HK-2 (cell line): ENCODE data around the gene KIF21A.

ENCODE experiments used
- DNase-seq: peaks from one replicate; pipeline ENCODE4 v3.0.0-alpha.2; 2018; ENCODE audit not compliant: unreplicated experiment

The KIF21A gene

DNA sequence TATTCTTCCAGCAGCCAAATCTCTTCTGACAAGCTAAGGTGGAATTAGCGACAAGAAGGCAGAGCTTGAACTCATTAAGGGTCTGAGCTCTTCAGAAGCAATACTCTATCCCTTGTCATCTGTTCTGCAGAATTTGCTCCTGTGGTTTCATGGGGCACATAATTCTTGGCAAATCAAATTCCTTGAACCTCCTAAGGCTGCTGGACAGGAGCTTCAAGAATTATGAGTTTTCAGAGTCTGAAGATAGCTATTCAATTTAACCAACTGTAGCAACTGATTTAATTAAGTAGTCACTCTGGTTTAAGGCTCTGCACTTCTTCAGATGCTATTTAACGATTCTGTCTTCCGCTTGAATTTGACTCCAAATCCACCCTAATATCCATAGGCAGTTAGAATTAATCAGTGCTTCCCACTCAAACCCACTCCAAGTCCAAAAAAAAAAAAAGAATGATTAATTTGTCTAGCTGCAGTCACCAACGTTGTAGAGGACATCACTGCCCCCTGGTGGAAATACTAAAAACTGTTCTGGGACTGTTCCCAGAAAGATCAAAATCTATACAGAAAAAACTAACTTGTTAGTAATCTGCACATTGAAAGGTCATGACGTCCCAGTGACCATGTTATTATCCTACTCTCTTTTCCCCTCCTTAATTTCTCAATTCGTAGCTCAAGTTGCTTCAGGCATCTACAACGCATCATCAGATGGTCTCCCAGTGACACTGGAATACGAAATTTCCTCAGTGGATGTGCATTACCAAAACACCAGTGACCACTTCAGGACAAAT lies 169.9 kb downstream of the KIF21A start:
- peak; percentile 26 for DNase-seq

GRCh38 chr12:39269492-39269891 lies 173.4 kb downstream of the KIF21A start:
- no peak for DNase-seq

DNA sequence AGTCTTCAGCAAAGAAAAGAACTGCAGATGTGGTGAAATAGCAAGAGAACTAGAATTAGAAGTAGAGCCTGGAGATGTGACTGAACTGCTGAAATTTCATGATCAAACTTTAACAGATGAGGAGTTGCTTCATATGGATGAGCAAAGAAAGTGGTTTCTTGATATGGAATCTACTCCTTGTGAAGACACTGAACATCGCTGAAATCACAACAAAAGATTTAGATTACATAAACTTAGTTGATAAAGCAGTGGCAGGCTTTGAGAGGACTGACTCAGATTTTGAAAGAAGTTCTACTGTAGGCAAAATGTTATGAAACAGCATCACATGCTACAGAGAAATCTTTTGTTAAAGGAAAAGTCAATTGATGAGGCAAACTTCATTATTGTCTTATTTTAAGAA lies 175.0 kb downstream of the KIF21A start:
- no peak for DNase-seq

- no peak for DNase-seq
These were observed 190.3 kb downstream of the KIF21A start for GRCh38 chr12:39252628-39253027.
